Trophoblast cell (in vitro differentiated cells and primary cell): Measurements from ENCODE around the gene KCNJ18.
"Not testable (repeated sequence)": the region's sequence is repeated elsewhere in the genome, so short reads cannot be mapped to it uniquely, and the experiment has no call there.

Experiments
- DNase-seq, 2 donors: peaks; one replicate each; pipeline ENCODE4 v3.0.0-alpha.2; 2016
- H2AFZ ChIP-seq: 2 replicates; pipeline ENCODE4 v1.6.1; 2013; ENCODE audit warnings: low read length, moderate library complexity, mild to moderate bottlenecking; ENCODE audit not compliant: insufficient read depth, poor library complexity
- H2AK5ac ChIP-seq: 2 replicates; pipeline ENCODE4 v1.6.1; 2013; ENCODE audit warnings: mild to moderate bottlenecking, low read length
- H2BK120ac ChIP-seq: 2 replicates; pipeline ENCODE4 v1.6.1; 2013; ENCODE audit warnings: low read length, mild to moderate bottlenecking, moderate library complexity; ENCODE audit not compliant: insufficient read depth, poor library complexity
- H2BK12ac ChIP-seq: 2 replicates; pipeline ENCODE4 v1.6.1; 2013; ENCODE audit warnings: mild to moderate bottlenecking, low read length, moderate library complexity
- H2BK5ac ChIP-seq: 2 replicates; pipeline ENCODE4 v1.6.1; 2013; ENCODE audit warnings: low read length, low read depth, moderate library complexity, mild to moderate bottlenecking; ENCODE audit not compliant: poor library complexity
- H3K14ac ChIP-seq: 2 replicates; pipeline ENCODE4 v1.6.1; 2013; ENCODE audit warnings: mild to moderate bottlenecking, low read length
- H3K18ac ChIP-seq: 2 replicates; pipeline ENCODE4 v1.6.1; 2013; ENCODE audit warnings: mild to moderate bottlenecking, low read length
- H3K23ac ChIP-seq: 2 replicates; pipeline ENCODE4 v1.6.1; 2013; ENCODE audit warnings: low read length
- H3K27ac ChIP-seq: 2 replicates; pipeline ENCODE4 v1.5.1; 2013; ENCODE audit warnings: low read depth, mild to moderate bottlenecking, inconsistent platforms, low read length, moderate library complexity
- H3K27me3 ChIP-seq: 2 replicates; pipeline ENCODE4 v1.6.1; 2013; ENCODE audit warnings: inconsistent platforms, mild to moderate bottlenecking, low read length, moderate library complexity; ENCODE audit not compliant: insufficient read depth
- H3K36me3 ChIP-seq, 2 experiments: 1 replicate in 1 of 2; 2 replicates in 1 of 2; pipeline ENCODE4 v1.6.1; 2013; ENCODE audit warnings: low read length in 2 of 2, mild to moderate bottlenecking in 2 of 2, moderate library complexity in 1 of 2; ENCODE audit not compliant: insufficient read depth in 2 of 2, control insufficient read depth in 1 of 2
- H3K4ac ChIP-seq: 2 replicates; pipeline ENCODE4 v1.6.1; 2013; ENCODE audit warnings: low read depth, mild to moderate bottlenecking, low read length, moderate library complexity
- H3K4me1 ChIP-seq, 2 experiments: 1 replicate in 1 of 2; 2 replicates in 1 of 2; pipeline ENCODE4 v1.6.1; 2013; ENCODE audit warnings: low read length in 2 of 2, mild to moderate bottlenecking in 2 of 2, moderate library complexity in 1 of 2; ENCODE audit not compliant: insufficient read depth in 2 of 2, control insufficient read depth in 1 of 2
- H3K4me2 ChIP-seq: 2 replicates; pipeline ENCODE4 v1.6.1; 2013; ENCODE audit warnings: inconsistent platforms, mild to moderate bottlenecking, low read length, moderate library complexity
- H3K4me3 ChIP-seq: 2 replicates; pipeline ENCODE4 v1.5.1; 2013; ENCODE audit warnings: mild to moderate bottlenecking, low read depth, low read length, inconsistent platforms
- H3K79me1 ChIP-seq: one replicate; pipeline ENCODE4 v1.6.1; 2013; ENCODE audit warnings: low read length
- H3K79me2 ChIP-seq: 2 replicates; pipeline ENCODE4 v1.6.1; 2013; ENCODE audit warnings: low read length, mild to moderate bottlenecking; ENCODE audit not compliant: control insufficient read depth, insufficient read depth, poor library complexity
- H3K9ac ChIP-seq: 2 replicates; pipeline ENCODE4 v1.6.1; 2013; ENCODE audit warnings: mild to moderate bottlenecking, low read length
- H3K9me3 ChIP-seq: 2 replicates; pipeline ENCODE4 v1.6.1; 2013; ENCODE audit warnings: low read depth, mild to moderate bottlenecking, control low read depth, inconsistent platforms, low read length; ENCODE audit not compliant: insufficient read depth
- H4K12ac ChIP-seq: 2 replicates; pipeline ENCODE4 v1.6.1; 2013; ENCODE audit warnings: low read depth, mild to moderate bottlenecking, low read length, moderate library complexity
- H4K8ac ChIP-seq: 2 replicates; pipeline ENCODE4 v1.6.1; 2013; ENCODE audit warnings: low read depth, mild to moderate bottlenecking, low read length, moderate library complexity
- H4K91ac ChIP-seq: one replicate; pipeline ENCODE4 v1.6.1; 2013; ENCODE audit warnings: low read depth, mild to moderate bottlenecking, low read length, moderate library complexity
- WGBS: extraction: QIAGEN DNeasy Blood & Tissue Kit; methylation state at CpG from one replicate; pipeline ENCODE4 v1.1.7; 2013; ENCODE audit warnings: missing lambda C conversion rate; ENCODE audit not compliant: insufficient read length, insufficient coverage; ENCODE audit errors: extremely low coverage; 5-methylcytosine and 5-hydroxymethylcytosine counted together

The KCNJ18 gene

DNA sequence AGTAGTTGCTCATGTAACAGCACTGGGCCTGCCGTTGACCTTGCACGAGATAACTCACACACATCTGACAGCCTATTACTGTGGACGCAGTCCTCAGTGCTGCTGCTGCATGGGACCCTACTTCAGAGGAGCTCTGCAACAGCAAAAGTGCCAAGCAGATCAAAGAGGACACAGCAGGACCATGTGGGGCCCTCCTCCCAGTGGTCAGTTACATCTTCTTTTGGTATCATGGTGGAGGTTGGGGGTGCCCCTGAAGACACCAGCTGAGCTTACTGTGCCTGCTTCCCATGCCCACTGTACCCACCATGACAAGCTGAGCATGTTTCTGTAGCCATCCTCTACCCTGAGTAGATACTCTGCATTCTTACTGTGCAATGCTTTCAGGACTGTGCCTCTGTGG is 41.6 kb downstream of the KCNJ18 start:
- not testable (repeated sequence) for H3K79me2 ChIP-seq, H3K23ac ChIP-seq, H2AK5ac ChIP-seq, H3K4me2 ChIP-seq, H3K4me3 ChIP-seq, DNase-seq, H3K4me1 ChIP-seq, H2BK5ac ChIP-seq, H3K18ac ChIP-seq, H2BK120ac ChIP-seq, H3K27ac ChIP-seq, H2AFZ ChIP-seq, H4K91ac ChIP-seq, H3K9ac ChIP-seq, H3K14ac ChIP-seq, H2BK12ac ChIP-seq, H3K36me3 ChIP-seq, H4K12ac ChIP-seq, H4K8ac ChIP-seq, H3K79me1 ChIP-seq, H3K27me3 ChIP-seq, H3K4ac ChIP-seq
- peaks cover 24% of the 10 kb centered on the region for H3K9me3 ChIP-seq
- WGBS = no CpG with 5 or more reads among the region's 3 CpGs

GRCh38 chr17:21735814-21736213 is 43.5 kb downstream of the KCNJ18 start:
- H3K27me3 ChIP-seq, H2BK5ac ChIP-seq, DNase-seq, H3K36me3 ChIP-seq, H3K14ac ChIP-seq, H2AK5ac ChIP-seq, H4K91ac ChIP-seq, H2BK12ac ChIP-seq, H4K12ac ChIP-seq, H3K9ac ChIP-seq, H2AFZ ChIP-seq, H3K79me1 ChIP-seq, H3K4me3 ChIP-seq, H3K79me2 ChIP-seq, H3K4me1 ChIP-seq, H3K4me2 ChIP-seq, H3K23ac ChIP-seq, H4K8ac ChIP-seq, H2BK120ac ChIP-seq, H3K4ac ChIP-seq, H3K18ac ChIP-seq, H3K27ac ChIP-seq: not testable (repeated sequence)
- peaks cover 22% of the 10 kb centered on the region for H3K9me3 ChIP-seq
- WGBS = no CpG with 5 or more reads among the region's 4 CpGs

DNA sequence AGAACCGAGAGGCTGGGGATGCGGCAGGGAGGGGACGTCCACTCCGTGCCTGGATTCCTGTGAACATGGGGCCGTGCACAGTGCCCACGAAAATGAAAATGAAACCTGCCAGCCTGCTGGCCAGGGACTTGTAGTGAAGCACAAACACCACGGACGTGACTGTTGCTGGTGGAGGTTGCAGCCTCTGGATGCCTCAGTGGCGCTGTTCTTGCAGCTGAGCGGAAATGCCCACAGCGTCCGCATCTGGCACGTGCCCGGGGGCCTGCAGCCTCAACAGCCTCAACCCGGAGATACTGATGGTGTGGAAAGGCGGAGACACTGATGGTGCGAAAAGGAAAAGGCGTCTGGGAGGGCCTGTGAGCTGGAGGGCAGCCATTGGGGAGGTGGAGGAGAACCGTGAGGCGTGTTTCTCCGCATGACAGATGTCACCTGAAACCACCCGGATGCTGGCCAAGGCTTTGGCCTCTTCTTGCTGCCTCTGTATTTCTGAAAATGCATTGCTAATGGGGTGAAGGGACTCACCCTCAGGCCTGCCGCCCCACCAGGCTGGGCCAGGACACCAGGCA is 44.8 kb downstream of the KCNJ18 start:
- not testable (repeated sequence) for H3K4me1 ChIP-seq, H2BK12ac ChIP-seq, H3K4me2 ChIP-seq, H3K9ac ChIP-seq, H4K12ac ChIP-seq, H3K14ac ChIP-seq, H3K27ac ChIP-seq, H3K18ac ChIP-seq, H2BK120ac ChIP-seq, H4K8ac ChIP-seq, DNase-seq, H3K23ac ChIP-seq, H3K79me1 ChIP-seq, H3K36me3 ChIP-seq, H3K79me2 ChIP-seq, H3K4me3 ChIP-seq, H2AK5ac ChIP-seq, H4K91ac ChIP-seq, H3K27me3 ChIP-seq, H2AFZ ChIP-seq, H2BK5ac ChIP-seq, H3K4ac ChIP-seq
- peaks cover 19% of the 10 kb centered on the region for H3K9me3 ChIP-seq
- WGBS = no CpG with 5 or more reads among the region's 23 CpGs

DNA sequence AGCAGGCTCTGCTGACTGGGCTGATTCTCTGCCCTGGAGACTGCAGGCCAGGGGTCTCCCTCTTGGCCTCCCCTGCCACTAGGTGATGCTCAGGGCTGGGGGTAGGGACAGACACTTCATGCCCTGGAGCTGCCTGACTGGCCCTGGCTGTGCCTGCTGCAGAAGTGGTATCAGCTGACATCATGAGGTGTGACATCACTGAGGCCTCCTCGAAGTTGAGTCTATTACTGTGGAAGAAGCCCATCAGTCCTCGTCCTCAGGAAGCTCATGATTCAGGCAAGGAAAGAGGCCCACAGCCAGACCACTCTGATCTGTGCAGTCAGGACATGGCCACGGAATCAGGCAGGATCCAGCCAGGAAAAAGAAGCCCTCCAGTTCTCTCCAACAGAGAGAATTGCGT is 45.9 kb downstream of the KCNJ18 start:
- not testable (repeated sequence) for H2AFZ ChIP-seq, H3K18ac ChIP-seq

More for the DNA sequence above, 45.9 kb downstream of the KCNJ18 start:
- not testable (repeated sequence) for DNase-seq, H3K27me3 ChIP-seq, H3K4me2 ChIP-seq, H3K27ac ChIP-seq, H3K79me2 ChIP-seq, H3K4me1 ChIP-seq, H3K23ac ChIP-seq, H3K79me1 ChIP-seq, H2AK5ac ChIP-seq, H4K91ac ChIP-seq, H2BK120ac ChIP-seq, H4K12ac ChIP-seq, H3K14ac ChIP-seq, H2BK5ac ChIP-seq, H3K4ac ChIP-seq, H4K8ac ChIP-seq, H3K9ac ChIP-seq, H3K36me3 ChIP-seq, H2BK12ac ChIP-seq, H3K4me3 ChIP-seq
- WGBS = no CpG with 5 or more reads among the region's 4 CpGs
- peaks cover 22% of the 10 kb centered on the region for H3K9me3 ChIP-seq
